Right cardiac atrium (tissue), 5 donors: ENCODE measurements around the gene TRMT5. TPM values are rescaled to one million over a fixed set of nuclear protein-coding genes. Genes with fewer than 3 reads are reported as not detected.

Experiments used
- ATAC-seq, 2 donors: fragments of 200-7000 bp; cut with Tn5 transposase; one replicate each; pipeline versions ENCODE4 v1.8.0 to v1.9.1; 2020; ENCODE audit warnings: moderate library complexity in 2 of 2, mild to moderate bottlenecking in 1 of 2
- DNase-seq, 3 donors: peaks; one replicate each; pipeline ENCODE4 v3.0.0-alpha.2; 2020
- H3K27ac ChIP-seq: one replicate; pipeline ENCODE4 v1.5.1; 2013; ENCODE audit warnings: mild to moderate bottlenecking, low read length, control low read depth, moderate library complexity
- H3K27me3 ChIP-seq: one replicate; pipeline ENCODE4 v1.6.1; 2013; ENCODE audit not compliant: control insufficient read depth, insufficient read depth
- H3K4me1 ChIP-seq: one replicate; pipeline ENCODE4 v1.6.1; 2013; ENCODE audit warnings: low read length; ENCODE audit not compliant: control insufficient read depth, insufficient read depth
- H3K4me3 ChIP-seq: one replicate; pipeline ENCODE4 v1.5.1; 2013; ENCODE audit warnings: low read length, control low read depth
- H3K9me3 ChIP-seq: one replicate; pipeline ENCODE4 v1.6.1; 2013; ENCODE audit warnings: low read length; ENCODE audit not compliant: control insufficient read depth
- WGBS: extraction: QIAGEN DNeasy Blood & Tissue Kit; methylation state at CpG from one replicate; pipeline ENCODE4 v1.1.7; 2013; 5-methylcytosine and 5-hydroxymethylcytosine counted together
- intact Hi-C, 4 donors: fragments of 100-400 bp; cut with DNase I; formaldehyde crosslinking; loops; one replicate each; pipeline versions ENCODE4 v1.11.0 to v1.14.0; 2022 to 2023
- polyA plus RNA-seq: library from polyadenylated mRNA; stranded (reverse); fragments of 200-250 nt; gene quantifications from one replicate; pipeline ENCODE4 v1.2.3, GENCODE V29; 2013
- total RNA-seq, 4 donors: library from RNA; stranded (reverse); fragmentation: NEBNext Ultra II Directional; extraction: Animal tissue kit (Norgen Biotek cat#: 25700); gene quantifications; one replicate each; pipeline ENCODE4 v1.2.1, GENCODE V29; 2021
- donor health status: healthy with polysubstance abuse.
- donor health status: DM: no; HTN: yes; CAD: no.
- donor health status: DM: no; HTN: no; CAD: no.
- donor health status: DM: no; HTN: yes; CAD: no; lungs with severe emphysema.
- donor health status: DM: yes; HTN: yes; CAD: no.

TRMT5 gene
- total and polyA plus RNA-seq, 5 donors: 3.2 to 9.4 (median 8.7) TPM

- DNase-seq: no peak
- Histone ChIP-seq H3K9me3 (no peaks in the 10 kb centered on the region), H3K27me3 (no peaks in the 10 kb centered on the region), H3K27ac (no peak overlapping the region), H3K4me1 (no peaks in the 10 kb centered on the region), H3K4me3 (no peak overlapping the region)
- intact Hi-C loops: no loop called here
- WGBS: 83% methylated on average over 1 of the region's 1 CpG
- ATAC-seq: no peak
These were observed 49.7 kb downstream of the TRMT5 start for GRCh38 chr14:60931218-60931617.

- Histone ChIP-seq H3K9me3 (no peaks in the 10 kb centered on the region), H3K27me3 (no peaks in the 10 kb centered on the region), H3K4me1 (no peaks in the 10 kb centered on the region), H3K27ac (no peak overlapping the region), H3K4me3 (no peak overlapping the region)
- intact Hi-C loops: no loop called here
- no peak for DNase-seq
- ATAC-seq: no peak
- WGBS: 96% methylated on average over 3 of the region's 3 CpGs
These were observed 54.9 kb downstream of the TRMT5 start for GRCh38 chr14:60926002-60926401.

- 44% methylated on average over 1 of the region's 1 CpG for WGBS
- intact Hi-C loops: no loop called here
- ATAC-seq: no peak
These were observed 55.6 kb downstream of the TRMT5 start for GRCh38 chr14:60925286-60925685.

GRCh38 chr14:60922050-60922449 is 58.8 kb downstream of the TRMT5 start:
- intact Hi-C loops: no loop called here
- WGBS: 96% methylated on average over 2 of the region's 2 CpGs
- no peak overlapping the region for H3K4me3 ChIP-seq
- H3K27me3 ChIP-seq: no peaks in the 10 kb centered on the region
- ATAC-seq: no peak
- DNase-seq: no peak
- no peak overlapping the region for H3K27ac ChIP-seq
- H3K4me1 ChIP-seq: no peaks in the 10 kb centered on the region
- H3K9me3 ChIP-seq: no peaks in the 10 kb centered on the region

More at GRCh38 chr14:60925286-60925685, 55.6 kb downstream of the TRMT5 start:
- no peaks in the 10 kb centered on the region for H3K9me3 ChIP-seq
- no peak overlapping the region for H3K27ac ChIP-seq
- no peaks in the 10 kb centered on the region for H3K4me1 ChIP-seq
- H3K27me3 ChIP-seq: no peaks in the 10 kb centered on the region
- DNase-seq: no peak
- no peak overlapping the region for H3K4me3 ChIP-seq

Other genes starting within 250 kb of the TRMT5 start
- 10 to 100 TPM; 25.9 to 29.3 (median 29.0) TPM for gene MNAT1, start 246.3 kb downstream of the TRMT5 start, total RNA-seq
- 27.8 TPM for gene MNAT1, start 246.3 kb downstream of the TRMT5 start, polyA plus RNA-seq
- gene SLC38A6, start 166 bp upstream of the TRMT5 start, total RNA-seq: 1 to 10 TPM; 5.4 to 9.1 (median 6.1) TPM
- 5.4 TPM for gene SLC38A6, start 166 bp upstream of the TRMT5 start, polyA plus RNA-seq